ENCODE data around the gene SCG2. TPM values are rescaled to one million over a fixed set of nuclear protein-coding genes. Genes with fewer than 3 reads are reported as not detected.

Gene SCG2, protein sequence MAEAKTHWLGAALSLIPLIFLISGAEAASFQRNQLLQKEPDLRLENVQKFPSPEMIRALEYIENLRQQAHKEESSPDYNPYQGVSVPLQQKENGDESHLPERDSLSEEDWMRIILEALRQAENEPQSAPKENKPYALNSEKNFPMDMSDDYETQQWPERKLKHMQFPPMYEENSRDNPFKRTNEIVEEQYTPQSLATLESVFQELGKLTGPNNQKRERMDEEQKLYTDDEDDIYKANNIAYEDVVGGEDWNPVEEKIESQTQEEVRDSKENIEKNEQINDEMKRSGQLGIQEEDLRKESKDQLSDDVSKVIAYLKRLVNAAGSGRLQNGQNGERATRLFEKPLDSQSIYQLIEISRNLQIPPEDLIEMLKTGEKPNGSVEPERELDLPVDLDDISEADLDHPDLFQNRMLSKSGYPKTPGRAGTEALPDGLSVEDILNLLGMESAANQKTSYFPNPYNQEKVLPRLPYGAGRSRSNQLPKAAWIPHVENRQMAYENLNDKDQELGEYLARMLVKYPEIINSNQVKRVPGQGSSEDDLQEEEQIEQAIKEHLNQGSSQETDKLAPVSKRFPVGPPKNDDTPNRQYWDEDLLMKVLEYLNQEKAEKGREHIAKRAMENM
- not detected for total RNA-seq

DNA sequence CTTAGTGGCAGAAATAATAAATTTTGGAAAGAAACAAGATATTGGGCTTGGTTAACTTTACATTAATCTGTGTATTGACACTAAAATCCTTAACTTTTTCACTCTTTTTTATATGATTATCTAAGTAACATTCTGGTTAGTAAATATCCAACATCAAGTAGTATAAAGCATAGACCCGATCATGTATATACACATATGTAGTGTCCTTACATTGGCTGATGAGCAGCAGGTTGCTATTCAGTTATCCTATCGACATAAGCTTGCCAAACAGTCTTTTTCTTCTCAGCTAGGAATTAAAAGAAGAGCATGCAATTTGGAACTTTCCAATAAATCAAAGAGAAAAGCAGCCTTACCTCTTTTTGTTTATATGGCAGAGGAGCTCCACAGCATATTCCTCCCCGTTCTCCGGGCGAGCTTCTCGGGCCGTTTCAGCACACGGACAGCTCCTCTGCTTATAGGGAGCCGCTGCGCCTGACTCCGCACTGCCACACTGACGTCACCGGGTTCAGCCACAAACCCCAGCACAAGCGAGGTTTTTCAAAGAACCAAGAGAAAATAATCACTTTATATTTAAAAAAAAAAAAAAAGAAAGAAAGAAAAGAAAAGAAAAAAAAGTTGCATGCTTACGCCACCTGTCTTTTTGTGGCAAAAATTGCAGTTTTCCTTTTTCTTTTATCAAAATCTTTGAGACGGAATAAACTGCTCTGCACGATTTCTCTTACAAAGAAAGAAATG, at the start of gene SCG2:
Gene SCG2 (minus strand): TSS at position 430 of the 735 bp plus-strand sequence. CDS start 3,079 bp downstream, outside the sequence.
- Mint-ChIP-seq H3K4me3 (no peak within 1 kb of the TSS), H3K9me3 (no peaks in the 10 kb centered on the region), H3K36me3 (no peaks in the 10 kb centered on the region), H3K4me1 (peaks cover 2% of the 10 kb centered on the region), H3K27me3 (peaks cover 15% of the 10 kb centered on the region), H3K27ac (no peak within 1 kb of the TSS)
- DNase-seq: peak; percentile 44

DNA sequence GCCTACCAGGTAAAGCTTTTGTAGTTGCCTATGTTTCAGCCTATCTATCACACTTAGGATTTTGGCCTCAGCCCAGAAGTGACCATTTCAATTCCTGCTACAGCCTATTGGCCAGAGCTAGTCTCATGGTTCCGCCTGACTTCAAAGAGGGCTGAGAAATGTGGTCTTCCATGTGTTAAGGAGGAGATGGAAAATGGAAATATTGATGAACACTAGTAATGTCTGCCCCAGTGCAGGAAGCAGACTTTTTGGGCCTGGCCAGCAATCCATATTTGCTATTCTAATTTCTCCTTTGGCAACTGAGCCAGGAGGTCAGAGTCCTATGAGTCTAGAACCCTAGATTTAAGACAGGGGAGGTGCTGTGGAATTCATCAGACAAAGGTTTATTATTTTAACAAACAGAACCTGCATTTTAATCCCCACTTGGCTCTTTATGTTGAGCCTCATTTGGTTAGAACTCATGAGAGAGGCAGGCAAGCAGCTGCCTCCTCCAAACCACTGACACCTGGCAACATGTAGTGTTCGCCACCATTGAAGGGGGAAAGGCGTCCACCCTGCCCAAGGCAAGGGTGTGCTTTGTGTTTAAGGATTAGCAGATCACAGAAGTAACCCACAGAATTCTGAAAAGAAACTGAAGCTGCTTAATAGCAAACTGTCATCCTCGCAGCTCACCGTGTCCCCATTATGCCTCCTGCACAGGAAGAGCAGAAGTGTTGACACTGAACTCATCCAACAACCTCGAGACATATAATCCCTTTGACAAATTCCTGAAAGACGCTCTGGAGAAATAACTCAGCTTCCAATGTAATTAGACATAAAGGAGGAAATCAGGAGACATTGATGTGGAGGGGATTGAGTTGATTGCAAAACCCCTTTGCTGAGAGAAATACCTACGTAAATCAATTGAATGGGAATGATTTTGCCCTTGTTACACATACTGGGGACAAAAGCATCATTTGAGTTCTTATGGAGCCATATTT, 47.7 kb upstream of the SCG2 start:
- Mint-ChIP-seq H3K4me1 (no peaks in the 10 kb centered on the region), H3K4me3 (no peak overlapping the region), H3K36me3 (no peaks in the 10 kb centered on the region), H3K27me3 (peaks cover 9% of the 10 kb centered on the region), H3K27ac (no peak overlapping the region), H3K9me3 (peaks cover 1% of the 10 kb centered on the region)
- DNase-seq: no peak

DNA sequence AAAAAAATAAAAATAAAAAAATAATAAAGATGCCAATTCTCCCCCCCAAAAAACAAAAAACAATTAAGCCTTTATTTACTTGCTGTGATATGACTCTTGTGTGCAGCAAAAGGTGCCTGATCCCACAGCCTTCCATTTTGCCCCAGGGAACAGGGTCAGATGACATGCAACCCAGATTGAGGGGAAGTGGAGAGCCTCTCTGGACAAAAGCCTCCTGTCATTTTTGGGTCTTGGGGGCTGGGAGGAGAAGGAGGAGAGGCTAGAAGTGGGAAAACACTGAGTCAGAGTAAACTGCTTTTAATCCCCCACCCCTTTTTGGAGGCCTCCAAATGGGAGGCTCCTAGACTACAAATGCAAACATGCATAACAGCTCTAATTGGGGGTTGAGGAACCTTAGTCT, 46.6 kb upstream of the SCG2 start:
- Mint-ChIP-seq H3K4me1 (no peaks in the 10 kb centered on the region), H3K27ac (no peak overlapping the region), H3K9me3 (peaks cover 1% of the 10 kb centered on the region), H3K27me3 (peaks cover 9% of the 10 kb centered on the region), H3K36me3 (no peaks in the 10 kb centered on the region), H3K4me3 (no peak overlapping the region)
- no peak for DNase-seq

DNA sequence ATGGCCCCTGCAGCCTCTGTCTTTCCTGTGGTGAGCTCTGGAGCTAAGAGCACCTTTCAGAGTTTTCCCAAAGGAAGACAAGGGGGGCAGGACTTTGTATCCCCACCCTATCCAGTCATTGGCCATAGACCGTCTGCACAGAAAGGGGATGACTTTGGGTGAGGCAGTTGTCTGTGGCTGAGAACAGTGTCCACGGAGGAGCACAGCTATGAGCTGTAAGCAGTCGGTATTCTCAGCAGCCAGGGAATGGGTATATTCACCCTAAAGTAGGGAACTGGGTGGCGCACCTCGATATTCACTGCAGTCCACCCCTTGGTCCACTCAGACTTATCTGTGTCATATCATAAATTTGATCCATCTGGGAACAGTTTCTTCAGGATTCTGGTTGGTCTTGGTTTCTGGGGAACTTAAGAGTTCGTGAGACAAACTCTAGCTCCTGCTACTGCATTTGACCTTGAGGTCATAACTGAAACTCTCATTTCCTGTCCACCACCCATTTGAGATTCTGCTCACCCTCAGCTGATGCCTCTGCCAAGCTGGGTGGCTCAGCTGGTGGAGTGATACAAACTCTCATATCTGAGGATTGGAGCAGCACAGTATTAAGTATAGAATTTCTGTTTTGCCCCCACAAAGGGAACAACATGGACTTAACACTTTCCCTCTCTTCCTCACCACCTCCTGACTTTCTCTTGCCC, 45.2 kb upstream of the SCG2 start:
- Mint-ChIP-seq H3K27me3 (peaks cover 9% of the 10 kb centered on the region), H3K27ac (no peak overlapping the region), H3K36me3 (no peaks in the 10 kb centered on the region), H3K9me3 (peaks cover under 1% of the 10 kb centered on the region), H3K4me1 (no peaks in the 10 kb centered on the region), H3K4me3 (no peak overlapping the region)
- no peak for DNase-seq

DNA sequence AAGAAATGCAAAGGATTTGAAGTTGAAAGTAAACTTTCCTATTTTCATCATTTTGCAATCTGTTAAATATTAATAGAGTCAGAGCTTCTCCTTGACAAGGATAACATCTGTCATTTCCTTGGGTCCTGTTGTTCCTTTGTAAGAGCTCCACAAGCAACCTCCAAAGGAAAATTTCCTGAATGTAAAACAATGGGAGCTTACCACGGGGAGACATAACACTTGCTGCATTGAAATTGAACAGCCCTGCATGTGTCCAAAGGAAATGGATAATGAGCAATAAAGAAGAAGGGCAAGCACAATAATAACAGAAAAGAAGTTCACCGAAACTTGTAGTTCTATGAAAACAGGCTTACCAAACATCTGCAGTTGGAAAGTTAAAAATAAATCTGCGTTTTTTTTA, 42.0 kb upstream of the SCG2 start:
- Mint-ChIP-seq H3K27me3 (peaks cover 9% of the 10 kb centered on the region), H3K36me3 (no peaks in the 10 kb centered on the region), H3K4me1 (no peaks in the 10 kb centered on the region), H3K9me3 (no peaks in the 10 kb centered on the region), H3K27ac (no peak overlapping the region), H3K4me3 (no peak overlapping the region)
- no peak for DNase-seq

DNA sequence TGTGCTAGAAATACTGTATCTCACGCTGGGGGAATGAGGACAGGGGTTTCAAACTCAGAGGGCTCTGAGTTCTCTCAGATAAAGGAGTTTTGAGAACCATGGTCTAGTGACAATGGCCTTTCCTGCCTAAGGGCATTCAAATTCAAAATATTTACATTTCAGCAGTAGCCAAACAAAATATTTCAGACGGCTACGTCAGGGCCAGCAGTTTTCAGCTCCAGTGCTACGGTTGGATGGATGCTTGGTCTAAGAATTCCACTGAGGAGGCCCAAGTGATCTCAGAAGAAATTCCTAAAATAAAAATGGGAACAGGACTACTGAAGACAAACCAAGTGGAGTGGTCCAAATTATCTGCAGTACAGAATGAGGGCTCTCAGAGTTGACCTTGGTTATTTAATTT, 41.1 kb upstream of the SCG2 start:
- Mint-ChIP-seq H3K36me3 (no peaks in the 10 kb centered on the region), H3K9me3 (no peaks in the 10 kb centered on the region), H3K4me1 (no peaks in the 10 kb centered on the region), H3K4me3 (no peak overlapping the region), H3K27me3 (peaks cover 9% of the 10 kb centered on the region), H3K27ac (no peak overlapping the region)
- no peak for DNase-seq

DNA sequence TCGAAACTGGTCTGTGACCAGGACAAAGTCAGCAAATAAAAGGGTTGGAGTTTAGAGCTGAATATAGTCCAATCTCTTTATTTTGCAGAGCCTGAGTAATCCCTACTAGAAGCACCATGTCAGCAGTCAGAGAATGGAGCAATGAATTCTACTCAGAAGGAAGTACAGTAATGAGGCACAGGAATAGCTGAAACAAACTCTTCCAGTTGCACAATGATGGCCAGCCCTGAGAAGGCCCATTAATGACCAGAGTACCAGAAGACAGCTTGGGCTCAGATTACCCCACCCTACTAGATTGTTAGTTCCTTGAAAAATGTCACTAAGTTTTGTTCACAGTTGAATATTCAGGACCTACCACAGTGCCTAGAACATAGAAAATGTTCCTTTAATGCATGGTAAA, 40.3 kb upstream of the SCG2 start:
- no peak overlapping the region for H3K4me3 Mint-ChIP-seq
- no peaks in the 10 kb centered on the region for H3K9me3 Mint-ChIP-seq
- DNase-seq: no peak
- H3K36me3 Mint-ChIP-seq: no peaks in the 10 kb centered on the region
- H3K27ac Mint-ChIP-seq: no peak overlapping the region
- H3K27me3 Mint-ChIP-seq: peaks cover 9% of the 10 kb centered on the region
- H3K4me1 Mint-ChIP-seq: no peaks in the 10 kb centered on the region

DNA sequence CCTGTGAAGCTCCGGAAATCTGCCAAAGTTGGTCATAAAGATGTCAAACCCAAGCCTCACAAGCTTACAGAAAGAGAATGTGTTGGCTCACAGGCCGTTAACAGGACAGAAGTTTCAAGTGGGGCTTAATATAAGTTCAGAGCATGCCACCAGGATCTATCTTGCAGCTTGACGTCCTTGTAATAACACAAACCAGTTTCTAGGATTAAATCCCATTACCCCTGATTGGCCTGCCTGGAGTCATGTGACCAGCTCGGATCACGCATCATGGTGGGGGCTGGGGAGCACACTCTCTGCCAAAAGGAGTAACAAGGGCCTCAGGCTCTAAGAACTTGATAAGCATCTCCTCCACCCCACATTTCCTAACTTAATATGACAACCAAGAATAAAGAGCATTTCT, 38.9 kb upstream of the SCG2 start:
- H3K4me3 Mint-ChIP-seq: no peak overlapping the region
- no peaks in the 10 kb centered on the region for H3K4me1 Mint-ChIP-seq
- H3K36me3 Mint-ChIP-seq: no peaks in the 10 kb centered on the region
- H3K27me3 Mint-ChIP-seq: peaks cover 3% of the 10 kb centered on the region
- no peak overlapping the region for H3K27ac Mint-ChIP-seq
- H3K9me3 Mint-ChIP-seq: no peaks in the 10 kb centered on the region
- no peak for DNase-seq

DNA sequence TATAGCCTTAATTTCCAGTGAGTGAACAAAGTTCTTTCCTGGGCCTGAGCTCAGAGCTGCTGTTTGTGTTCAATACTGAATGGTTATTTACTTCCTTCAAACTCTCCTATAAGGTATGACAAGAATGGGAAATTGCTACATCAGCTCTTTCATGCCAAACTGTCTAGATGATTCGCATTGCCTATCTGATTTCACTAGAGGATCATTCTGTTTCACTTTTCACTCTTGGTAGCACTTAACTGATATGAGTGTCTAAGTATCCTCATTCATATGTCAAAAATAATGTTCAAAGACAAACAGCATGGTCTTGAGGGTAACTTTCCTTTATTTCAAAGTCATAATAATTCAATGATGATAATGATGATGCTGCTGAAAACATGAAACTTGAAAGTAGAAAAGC, 32.9 kb upstream of the SCG2 start:
- Mint-ChIP-seq H3K4me3 (no peak overlapping the region), H3K27me3 (peaks cover 8% of the 10 kb centered on the region), H3K4me1 (no peaks in the 10 kb centered on the region), H3K9me3 (no peaks in the 10 kb centered on the region), H3K36me3 (no peaks in the 10 kb centered on the region), H3K27ac (no peak overlapping the region)
- no peak for DNase-seq

DNA sequence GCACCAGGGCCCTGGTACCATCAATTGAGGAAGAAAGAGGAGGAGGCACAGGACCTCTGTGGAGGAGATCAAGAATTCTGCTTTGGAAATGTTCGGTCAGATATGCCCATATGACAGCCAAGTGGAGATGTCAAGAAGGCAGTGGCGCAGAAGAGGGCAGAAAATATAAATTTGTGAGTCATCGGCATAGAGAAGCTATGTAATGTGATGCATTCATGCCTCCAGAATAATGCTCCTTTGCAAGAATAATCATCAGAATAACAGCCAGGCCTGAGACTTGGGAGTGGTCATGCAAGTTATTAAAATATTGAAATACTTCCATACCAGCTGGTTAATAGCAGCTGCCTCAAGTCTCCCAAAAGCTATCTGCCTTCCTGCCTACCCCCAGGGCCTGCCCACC, 32.1 kb upstream of the SCG2 start:
- Mint-ChIP-seq H3K4me3 (no peak overlapping the region), H3K9me3 (no peaks in the 10 kb centered on the region), H3K4me1 (no peaks in the 10 kb centered on the region), H3K36me3 (no peaks in the 10 kb centered on the region), H3K27me3 (peaks cover 8% of the 10 kb centered on the region), H3K27ac (no peak overlapping the region)
- no peak for DNase-seq

DNA sequence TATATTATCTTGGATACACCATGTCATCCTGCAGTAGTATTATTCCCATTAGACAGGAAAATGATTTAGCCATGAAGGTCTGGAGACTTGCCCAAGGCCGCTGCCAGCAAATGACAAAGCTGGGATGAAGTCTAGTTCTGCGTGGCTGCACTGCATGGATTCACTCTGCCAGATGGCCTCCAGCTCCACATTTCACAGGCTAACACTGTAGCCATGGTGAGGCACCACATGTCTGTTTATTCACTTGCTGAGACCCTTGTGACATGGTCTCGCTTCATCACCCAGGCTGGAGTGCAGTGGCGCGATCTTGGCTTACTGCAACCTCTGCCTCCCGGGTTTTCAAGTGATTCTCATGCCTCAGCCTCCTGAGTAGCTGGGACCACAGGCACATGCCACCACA, 31.5 kb upstream of the SCG2 start:
- DNase-seq: no peak
- Mint-ChIP-seq H3K27ac (no peak overlapping the region), H3K36me3 (no peaks in the 10 kb centered on the region), H3K9me3 (no peaks in the 10 kb centered on the region), H3K27me3 (peaks cover 8% of the 10 kb centered on the region), H3K4me1 (no peaks in the 10 kb centered on the region), H3K4me3 (no peak overlapping the region)

DNA sequence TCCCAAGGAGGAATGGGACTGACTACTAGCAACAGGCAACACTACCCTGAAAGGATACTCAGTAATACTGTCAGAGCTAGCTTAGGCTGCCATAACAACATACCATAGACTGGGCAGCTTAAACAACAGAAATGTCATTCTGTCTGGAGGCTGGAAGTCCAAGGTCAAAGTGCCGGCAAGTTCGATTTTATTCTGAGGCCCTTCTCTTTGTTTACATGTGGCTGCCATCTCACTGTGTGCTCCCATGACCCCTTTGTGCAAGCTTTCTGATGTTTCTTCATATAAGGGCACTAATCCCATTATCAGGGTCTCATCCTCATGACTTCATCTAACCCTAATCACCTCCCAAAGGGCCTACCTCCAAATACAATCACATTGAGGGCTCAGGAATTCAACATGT, 30.7 kb upstream of the SCG2 start:
- DNase-seq: no peak
- Mint-ChIP-seq H3K27ac (no peak overlapping the region), H3K4me3 (no peak overlapping the region), H3K27me3 (peaks cover 12% of the 10 kb centered on the region), H3K9me3 (no peaks in the 10 kb centered on the region), H3K4me1 (no peaks in the 10 kb centered on the region), H3K36me3 (no peaks in the 10 kb centered on the region)

DNA sequence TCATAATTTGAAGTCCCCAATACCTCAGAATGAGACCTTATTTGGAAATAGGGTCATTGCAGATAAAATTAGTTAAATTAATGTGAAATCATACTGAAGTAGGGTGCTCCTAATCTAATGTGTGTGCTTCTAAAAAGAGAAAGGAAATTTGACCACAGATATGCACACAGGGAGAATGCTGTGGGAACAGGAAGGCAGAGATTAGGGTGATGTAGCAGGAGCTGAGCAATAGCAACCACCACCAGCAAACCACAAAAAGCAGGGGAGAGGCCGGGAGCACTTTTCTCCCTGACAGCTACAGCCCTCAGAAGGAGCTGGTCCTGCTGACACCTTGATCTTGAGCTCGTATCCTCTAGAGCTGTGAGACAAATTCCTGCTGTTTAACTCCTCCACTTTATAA, 24.6 kb upstream of the SCG2 start:
- Mint-ChIP-seq H3K9me3 (no peaks in the 10 kb centered on the region), H3K4me3 (no peak overlapping the region), H3K27ac (no peak overlapping the region), H3K27me3 (peaks cover 20% of the 10 kb centered on the region), H3K36me3 (no peaks in the 10 kb centered on the region), H3K4me1 (no peaks in the 10 kb centered on the region)
- DNase-seq: no peak

DNA sequence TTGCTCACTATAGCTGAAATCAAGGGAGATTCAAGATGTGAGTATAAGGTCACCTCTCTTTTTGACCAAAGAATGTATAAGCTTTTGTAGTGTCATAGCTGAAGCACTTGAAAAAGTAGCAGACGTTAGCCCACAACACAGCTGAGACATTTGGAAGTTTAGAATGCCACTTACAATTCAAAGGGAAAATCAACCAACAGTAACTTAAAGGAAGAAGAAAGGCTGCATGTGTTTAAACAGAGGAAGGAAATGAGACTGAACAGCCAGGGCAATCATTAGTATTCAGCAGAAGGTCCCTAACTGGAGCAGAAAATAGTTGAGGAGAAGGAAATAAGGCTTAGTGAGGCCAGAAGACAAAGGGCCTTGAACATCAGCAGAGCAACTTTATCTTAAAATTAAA, 23.5 kb upstream of the SCG2 start:
- no peaks in the 10 kb centered on the region for H3K36me3 Mint-ChIP-seq
- H3K27me3 Mint-ChIP-seq: peaks cover 18% of the 10 kb centered on the region
- H3K4me3 Mint-ChIP-seq: no peak overlapping the region
- DNase-seq: no peak
- H3K27ac Mint-ChIP-seq: no peak overlapping the region
- H3K9me3 Mint-ChIP-seq: no peaks in the 10 kb centered on the region
- H3K4me1 Mint-ChIP-seq: no peaks in the 10 kb centered on the region

All from activated naive CD8-positive, alpha-beta T cell treated with anti-CD3 and anti-CD28 coated beads for 36 hours (primary cell).